GM12874 (cell line): ENCODE measurements around the gene LTBP1.

Experiments
- CTCF ChIP-seq: IDR thresholded peaks from 2 replicates; pipeline ENCODE4 v1.5.1; 2011; ENCODE audit warnings: low read depth, mild to moderate bottlenecking, control low read depth, low read length, moderate library complexity; ENCODE audit not compliant: insufficient read depth

The LTBP1 gene

GRCh38 chr2:32952761-32953476, 6.2 kb downstream of the LTBP1 start:
- no peak for TF ChIP-seq CTCF

GRCh38 chr2:32954206-32954605, 7.5 kb downstream of the LTBP1 start:
- no peak for TF ChIP-seq CTCF

- no peak for TF ChIP-seq CTCF
Measured at GRCh38 chr2:32958821-32959220, 12.1 kb downstream of the LTBP1 start.

- no peak for TF ChIP-seq CTCF
Measured at GRCh38 chr2:32960238-32960637, 13.5 kb downstream of the LTBP1 start.

GRCh38 chr2:32960647-32961403, 14.1 kb downstream of the LTBP1 start:
- no peak for TF ChIP-seq CTCF

- TF ChIP-seq CTCF, result no peak
Measured at GRCh38 chr2:32962690-32963089, 15.9 kb downstream of the LTBP1 start.

GRCh38 chr2:32963941-32964340, 17.2 kb downstream of the LTBP1 start:
- TF ChIP-seq CTCF, result no peak
